Activated T-helper 9 cell treated with anti-CD3 and anti-CD28 coated beads, Interleukin-2, amount 50 U/mL, for 16 hours (primary cell): ENCODE results near the gene GAS7.
"Not testable (repeated sequence)": the region's sequence is repeated elsewhere in the genome, so short reads cannot be mapped to it uniquely, and the experiment has no call there.

ENCODE experiments used
- DNase-seq: peaks from one replicate; pipeline ENCODE4 v3.0.0-alpha.2; 2020; ENCODE audit warnings: low read depth

The GAS7 gene

DNA sequence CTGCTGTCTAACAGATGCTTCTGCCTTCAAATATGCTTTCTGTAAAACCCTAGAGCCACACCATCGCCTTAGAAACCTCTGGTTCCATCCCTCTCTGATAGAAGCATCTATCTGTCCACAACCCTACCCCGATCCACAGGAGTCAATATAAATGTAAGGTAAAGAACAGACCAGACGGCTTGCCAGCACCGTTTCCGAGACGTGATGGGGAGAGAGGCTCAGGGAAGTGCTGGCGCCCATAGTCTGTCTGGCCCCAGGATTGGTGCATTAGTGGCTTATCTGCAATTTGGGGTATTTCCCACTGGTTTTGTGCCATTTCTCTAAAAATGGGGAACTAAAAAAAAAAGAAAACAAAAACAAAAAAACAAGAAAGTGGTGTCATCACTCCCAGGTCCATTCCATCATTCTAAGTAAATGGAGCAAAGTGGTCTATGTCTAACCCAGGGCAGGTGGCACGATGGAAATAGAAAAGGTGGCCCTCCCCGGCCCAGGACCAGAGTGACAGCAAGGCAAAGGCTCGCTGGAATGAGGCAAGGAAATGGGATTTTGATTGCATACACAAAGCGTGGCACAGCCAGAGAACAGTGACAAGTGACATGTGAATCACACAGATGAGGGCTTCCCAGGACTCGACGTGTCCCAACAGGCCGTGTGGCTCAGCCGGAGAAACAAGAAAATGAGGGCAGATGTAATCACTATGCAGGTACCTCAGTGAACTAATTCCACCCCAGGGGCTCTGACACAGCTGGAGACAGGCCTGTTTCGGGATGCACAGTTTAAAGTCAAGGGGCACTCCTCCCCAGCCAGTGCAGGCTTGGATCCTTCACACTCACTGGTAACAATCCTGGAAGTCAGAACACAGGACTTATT, 125.6 kb downstream of the GAS7 start:
- no peak for DNase-seq

- DNase-seq = no peak
Observed at GRCh38 chr17:10072086-10072485, 126.3 kb downstream of the GAS7 start.

GRCh38 chr17:10071141-10071540, 127.3 kb downstream of the GAS7 start:
- DNase-seq = no peak

- no peak for DNase-seq
Observed at GRCh38 chr17:10070690-10071089, 127.7 kb downstream of the GAS7 start.

DNA sequence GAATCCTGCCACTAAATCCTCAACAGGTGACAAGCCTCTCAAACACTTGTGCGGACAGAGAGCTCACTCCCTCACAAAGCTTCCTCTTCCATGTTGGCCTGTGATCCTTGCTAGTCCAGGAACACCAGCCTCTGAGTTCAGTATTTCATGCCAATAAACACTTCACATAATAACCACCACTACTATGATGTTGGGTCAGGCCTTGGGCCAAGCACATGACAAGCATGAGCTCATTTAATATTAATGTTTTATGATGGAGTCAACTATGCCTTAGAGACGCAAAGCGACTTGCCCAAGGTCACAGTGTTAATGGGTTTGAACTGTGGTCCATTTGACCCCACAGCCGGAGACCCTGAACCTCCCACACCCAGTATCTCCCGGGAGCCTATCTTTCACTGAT, 129.1 kb downstream of the GAS7 start:
- DNase-seq = no peak

DNA sequence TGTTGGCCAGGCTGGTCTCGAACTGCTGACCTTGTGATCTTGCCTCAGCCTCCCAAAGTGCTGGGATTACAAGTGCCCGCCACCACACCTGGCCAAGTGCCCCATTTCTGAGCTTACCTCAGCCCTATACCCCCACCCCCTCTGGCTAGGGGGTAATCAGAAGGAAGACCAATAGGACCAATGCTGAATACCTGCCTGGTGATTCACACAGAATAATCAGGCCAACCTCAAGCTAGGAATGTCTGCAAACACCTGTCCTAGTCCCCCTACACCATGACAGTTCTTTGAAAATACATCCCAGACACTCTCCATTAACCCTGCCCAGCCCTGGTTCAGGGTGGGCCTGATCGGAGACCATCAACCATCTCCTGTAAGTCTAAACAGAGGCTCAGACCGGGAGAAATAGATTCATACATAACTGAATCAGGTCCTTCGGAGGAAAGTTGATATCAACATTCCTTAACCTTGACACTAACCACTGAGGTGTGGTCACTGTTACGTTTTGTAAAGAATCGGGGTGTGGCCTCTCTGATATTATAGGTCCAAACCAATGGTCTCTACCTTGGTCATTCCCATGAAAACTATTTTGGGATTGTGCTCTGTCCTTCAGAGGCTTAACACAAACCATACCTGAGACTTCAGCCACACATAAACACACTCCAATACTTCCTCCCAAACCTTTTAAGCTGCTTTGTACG, 130.8 kb downstream of the GAS7 start:
- DNase-seq = no peak

- DNase-seq = no peak
Observed at GRCh38 chr17:10064536-10064935, 133.9 kb downstream of the GAS7 start.

DNA sequence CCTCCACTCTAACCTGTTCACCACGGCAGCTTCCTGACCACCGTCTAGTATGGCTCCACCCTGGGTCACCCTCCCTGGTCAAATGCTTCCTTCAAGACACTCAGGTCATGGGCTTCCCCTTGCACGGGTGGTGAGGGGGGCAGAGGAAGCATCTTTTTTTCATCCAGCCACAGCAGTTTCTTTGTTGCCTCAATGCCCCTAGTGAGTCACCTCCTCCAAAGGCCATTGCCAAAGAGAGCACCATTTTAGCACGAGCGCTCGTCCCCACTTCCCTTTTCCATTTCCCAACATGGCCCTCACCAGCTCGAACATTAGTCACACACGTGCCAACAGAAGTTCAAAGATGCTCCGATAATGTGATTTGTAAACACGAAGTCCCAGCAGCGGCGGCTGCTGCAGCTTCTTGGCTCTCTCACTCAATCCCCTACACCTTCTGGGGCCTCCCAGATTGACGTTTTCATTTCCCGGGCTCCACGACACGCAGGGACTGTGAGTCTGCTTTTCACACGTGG, 134.6 kb downstream of the GAS7 start:
- DNase-seq = no peak

DNA sequence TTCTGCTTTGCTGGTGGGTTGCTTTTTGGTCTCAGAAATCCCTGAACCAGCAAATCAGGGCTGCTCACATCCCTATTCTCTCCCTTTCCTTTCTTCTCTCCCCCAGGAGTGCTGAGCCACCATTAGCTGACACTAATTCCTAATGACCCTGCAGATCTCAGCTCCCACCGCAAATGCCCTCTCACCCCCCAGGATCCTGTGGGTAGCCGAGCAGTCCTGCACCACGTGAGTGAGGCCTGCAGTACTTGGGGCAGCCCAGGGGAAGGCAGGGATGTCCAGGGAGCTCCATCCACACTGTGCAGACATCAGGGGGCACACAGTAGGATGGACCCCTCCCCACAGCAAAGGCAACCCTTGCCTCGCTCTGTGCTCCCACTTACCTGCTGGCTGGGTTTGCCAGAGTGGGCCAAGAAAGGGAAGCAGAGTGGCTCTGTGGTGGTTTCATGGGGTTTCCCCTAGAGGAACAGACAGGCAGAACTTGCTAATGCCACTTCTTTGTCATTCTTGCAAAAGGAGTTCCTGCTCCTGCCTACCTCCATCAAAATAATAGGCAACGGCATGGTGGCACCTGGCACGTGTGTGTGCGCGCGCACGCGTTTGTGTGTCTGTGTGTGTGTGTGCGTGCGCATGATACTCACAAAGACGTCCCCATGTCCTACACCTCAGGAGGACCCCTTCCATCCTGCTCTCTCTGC, 135.6 kb downstream of the GAS7 start:
- DNase-seq = no peak

- DNase-seq = no peak
Observed at GRCh38 chr17:10061111-10061845, 137.1 kb downstream of the GAS7 start.

GRCh38 chr17:10060526-10060925, 137.9 kb downstream of the GAS7 start:
- no peak for DNase-seq

DNA sequence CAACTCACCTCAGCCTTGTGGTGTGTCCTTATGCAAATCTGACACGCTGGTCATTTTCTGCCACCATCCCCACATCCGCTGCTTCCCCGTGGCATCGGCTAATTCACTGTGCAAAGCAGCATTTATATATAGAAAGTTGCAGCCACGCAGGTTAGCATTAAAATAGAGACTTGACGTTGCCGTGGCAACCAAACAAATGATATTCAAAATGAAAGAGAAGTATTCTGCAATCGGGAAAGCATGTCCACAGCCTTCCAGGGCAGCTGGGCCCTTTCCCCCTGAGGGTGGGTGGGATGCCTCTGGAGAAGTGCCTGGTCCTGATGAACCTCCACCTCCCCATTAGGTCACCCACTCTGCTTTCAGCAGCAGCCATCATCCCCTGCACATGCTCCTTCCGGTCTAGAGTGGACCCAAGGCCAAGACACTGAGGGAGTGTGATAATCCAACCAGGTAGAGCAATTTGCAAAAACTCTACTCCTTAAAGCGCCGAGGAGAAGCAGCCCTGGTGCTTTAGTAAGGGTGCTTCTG, 138.7 kb downstream of the GAS7 start:
- no peak for DNase-seq

DNA sequence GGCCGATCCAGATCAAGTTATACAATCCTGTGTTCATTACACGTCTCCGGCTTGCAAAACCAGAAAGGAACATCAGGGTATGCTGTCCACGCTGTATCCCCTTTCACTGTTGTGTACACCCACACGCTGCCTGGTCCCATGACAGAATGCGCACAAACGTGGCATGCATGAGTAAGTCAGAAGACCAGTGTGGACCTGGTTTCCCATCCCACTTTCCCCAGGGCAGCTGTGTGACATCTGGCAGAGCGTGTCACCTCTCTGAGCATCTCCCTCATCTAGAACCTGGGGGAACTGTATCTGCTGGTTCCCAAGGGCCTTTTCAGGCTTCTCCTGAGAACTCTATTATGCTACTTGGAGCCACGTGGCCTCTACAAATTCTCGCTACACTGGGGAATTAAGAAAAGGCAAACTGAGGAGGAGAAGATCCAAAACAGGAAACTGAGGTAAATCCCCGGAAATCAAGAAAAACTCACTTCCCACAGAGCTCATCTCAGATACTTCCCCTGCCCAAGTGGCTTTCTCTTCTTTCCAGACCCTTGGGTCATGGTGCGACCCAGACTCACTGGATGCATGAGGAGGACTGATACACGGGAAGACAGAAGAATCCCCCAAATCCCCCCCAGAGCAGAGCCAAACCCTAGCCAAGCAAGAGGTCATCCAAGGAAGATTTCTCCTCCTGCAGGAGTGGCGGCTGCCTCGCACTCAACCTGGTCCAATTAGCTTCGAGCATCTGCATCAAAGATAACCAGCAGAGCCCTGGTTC, 139.3 kb downstream of the GAS7 start:
- no peak for DNase-seq

GRCh38 chr17:10057466-10057865, 140.9 kb downstream of the GAS7 start:
- DNase-seq = not testable (repeated sequence)

GRCh38 chr17:10055262-10055975, 143.0 kb downstream of the GAS7 start:
- DNase-seq = no peak

- no peak for DNase-seq
Observed at GRCh38 chr17:10053782-10054540, 144.4 kb downstream of the GAS7 start.

DNA sequence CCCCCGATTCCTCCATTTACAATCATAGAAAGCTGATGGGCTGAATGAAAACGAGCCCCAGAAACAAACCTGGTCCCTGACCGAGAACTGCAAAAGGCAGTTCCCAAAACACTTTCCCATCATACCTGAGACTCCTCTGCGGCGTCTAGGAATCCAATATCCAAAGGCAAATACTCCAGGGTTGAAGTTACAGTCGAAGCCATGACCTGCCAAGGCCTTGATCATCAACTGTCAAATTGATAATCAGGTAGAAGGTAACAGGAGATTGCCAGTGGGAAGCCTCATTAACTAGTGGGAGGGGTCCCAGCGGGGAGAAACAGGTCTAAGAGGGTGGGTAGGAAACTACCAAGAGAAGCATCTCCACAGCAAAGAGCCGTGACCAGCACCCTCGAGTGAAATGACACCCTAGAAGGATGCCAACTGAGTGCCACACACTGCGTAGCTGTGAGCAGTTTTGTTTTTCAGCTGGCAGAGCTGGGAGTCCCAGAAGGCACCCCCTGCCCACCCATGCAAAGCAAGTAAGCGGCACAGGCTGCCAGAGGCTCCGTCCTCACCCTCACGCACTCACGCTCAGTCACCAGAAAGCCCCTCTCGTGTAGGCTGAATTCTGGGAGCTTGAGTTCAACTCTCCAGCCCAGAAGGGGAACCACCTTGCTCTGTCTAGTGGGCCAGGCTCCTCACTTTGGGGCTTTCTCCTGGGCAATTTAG, 146.1 kb downstream of the GAS7 start:
- no peak for DNase-seq

DNA sequence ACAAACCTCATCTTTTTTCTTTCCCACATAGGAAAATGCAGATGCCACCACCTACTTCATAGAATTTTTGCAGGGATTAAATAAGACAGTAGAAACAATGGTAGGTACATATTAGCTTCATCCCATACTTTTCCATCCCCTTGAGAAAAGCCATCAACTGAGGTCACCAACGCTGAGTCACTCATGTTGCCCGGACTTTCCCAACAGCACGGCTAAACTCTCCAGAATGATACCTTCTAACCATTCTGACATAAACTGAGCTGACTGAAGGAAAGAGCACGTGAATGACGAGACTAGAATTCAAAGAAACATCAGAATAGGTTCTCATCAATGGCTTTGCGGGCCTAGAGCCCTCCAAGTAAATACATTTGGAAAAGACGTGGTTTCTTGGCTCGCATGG, 147.3 kb downstream of the GAS7 start:
- DNase-seq = no peak

DNA sequence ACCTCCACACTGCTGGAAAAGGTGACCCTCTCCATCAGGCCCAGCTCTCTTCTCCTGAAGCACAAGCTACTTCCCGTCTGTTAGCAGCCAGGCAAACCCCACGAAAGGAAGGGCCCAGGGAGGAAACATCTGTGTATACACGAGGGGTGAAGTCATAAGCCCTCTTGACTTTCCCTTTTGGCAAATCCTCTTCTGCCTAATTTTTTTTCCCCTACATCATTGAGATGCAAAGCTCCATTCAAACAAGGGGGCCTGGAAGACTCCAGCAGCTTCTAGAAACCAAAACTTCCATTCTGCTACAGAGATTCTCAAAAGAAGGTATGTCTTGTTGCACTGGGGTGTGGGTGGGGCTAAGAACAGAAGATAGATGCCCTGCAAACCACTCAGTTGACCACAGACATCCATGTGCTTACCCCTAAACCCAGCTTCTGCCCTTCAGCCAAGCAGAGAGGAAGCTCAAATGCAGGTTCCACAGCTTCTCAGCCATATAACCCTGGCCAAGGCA, 147.8 kb downstream of the GAS7 start:
- DNase-seq = no peak
